Endodermal cell (in vitro differentiated cells): ENCODE results near the gene ARID5A. TPM values are rescaled to one million over a fixed set of nuclear protein-coding genes. Genes with fewer than 3 reads are reported as not detected.

Experiments used
- DNase-seq: peaks from one replicate; pipeline ENCODE4 v3.0.0-alpha.2; 2017
- H3K27ac ChIP-seq: 2 replicates; pipeline ENCODE4 v1.5.1; 2013; ENCODE audit warnings: mild to moderate bottlenecking, low read depth, low read length, moderate library complexity
- H3K27me3 ChIP-seq: 2 replicates; pipeline ENCODE4 v1.6.1; 2013; ENCODE audit warnings: mild to moderate bottlenecking, low read length, moderate library complexity; ENCODE audit not compliant: insufficient read depth, control insufficient read depth, poor library complexity, severe bottlenecking
- H3K36me3 ChIP-seq: 2 replicates; pipeline ENCODE4 v1.7.0; 2013; ENCODE audit warnings: mild to moderate bottlenecking, low read length, moderate library complexity; ENCODE audit not compliant: control insufficient read depth, insufficient read depth
- H3K4me1 ChIP-seq: one replicate; pipeline ENCODE4 v1.7.0; 2013; ENCODE audit warnings: low read length; ENCODE audit not compliant: control insufficient read depth, insufficient read depth
- H3K4me3 ChIP-seq: 2 replicates; pipeline ENCODE4 v1.5.1; 2013; ENCODE audit warnings: mild to moderate bottlenecking, low read length, moderate library complexity
- H3K9ac ChIP-seq: 2 replicates; pipeline ENCODE4 v1.6.1; 2013; ENCODE audit warnings: mild to moderate bottlenecking, low read length, moderate library complexity; ENCODE audit not compliant: poor library complexity, severe bottlenecking; ENCODE audit errors: extremely low read depth
- H3K9me3 ChIP-seq: 2 replicates; pipeline ENCODE4 v1.6.1; 2013; ENCODE audit warnings: mild to moderate bottlenecking, low read length, moderate library complexity; ENCODE audit not compliant: control insufficient read depth
- H3K27ac Mint-ChIP-seq: 2 replicates; pipeline ENCODE4 v1.8.0; 2020; ENCODE audit warnings: mixed read lengths
- H3K27me3 Mint-ChIP-seq: 2 replicates; pipeline ENCODE4 v1.8.0; 2021; ENCODE audit warnings: mild to moderate bottlenecking, mixed read lengths; ENCODE audit not compliant: insufficient read depth
- H3K36me3 Mint-ChIP-seq: 2 replicates; pipeline ENCODE4 v1.8.0; 2020; ENCODE audit warnings: low read depth, mixed read lengths
- H3K4me1 Mint-ChIP-seq: 2 replicates; pipeline ENCODE4 v1.8.0; 2020; ENCODE audit warnings: mixed read lengths
- H3K4me3 Mint-ChIP-seq: 2 replicates; pipeline ENCODE4 v1.8.0; 2020; ENCODE audit warnings: mild to moderate bottlenecking, moderate library complexity, mixed read lengths
- H3K9me3 Mint-ChIP-seq: 2 replicates; pipeline ENCODE4 v1.8.0; 2020; ENCODE audit warnings: mild to moderate bottlenecking, mixed read lengths
- CTCF ChIP-seq: fragments of 200-600 bp; sonication (generic); conservative IDR thresholded peaks from 2 replicates; pipeline ENCODE4 v1.5.0; 2021; ENCODE audit warnings: antibody characterized with exemption, mild to moderate bottlenecking
- WGBS, 2 experiments: methylation state at CpG; one replicate each; pipeline versions ENCODE4 v1.1.5 to v1.1.7; 2013; ENCODE audit warnings: missing lambda C conversion rate in 2 of 2, mixed read lengths in 1 of 2; ENCODE audit not compliant: insufficient coverage in 1 of 2, insufficient read length in 1 of 2; 5-methylcytosine and 5-hydroxymethylcytosine counted together
- total RNA-seq, 2 donors: library from RNA; stranded (reverse); fragmentation: NEBNext Ultra II Directional in 1 of 2; extraction: Animal tissue kit (Norgen Biotek cat#: 25700) in 1 of 2; gene quantifications; 2 replicates in 1 of 2; 3 replicates in 1 of 2; pipeline ENCODE4 v1.2.1, GENCODE V29; 2021

The ARID5A gene
- total RNA-seq, 2 donors from 2014 or later, result 1.8 to 3.5 TPM

- H3K36me3 ChIP-seq, result peaks cover 93% of the 10 kb centered on the region
- no peak for TF ChIP-seq CTCF
- no peaks in the 10 kb centered on the region for H3K4me1 Mint-ChIP-seq
- H3K36me3 Mint-ChIP-seq, result peaks cover 77% of the 10 kb centered on the region
- no peak overlapping the region for H3K27ac ChIP-seq
- no peaks in the 10 kb centered on the region for H3K27me3 Mint-ChIP-seq
- no peak for DNase-seq
- no peak overlapping the region for H3K4me3 ChIP-seq
- no peak overlapping the region for H3K4me3 Mint-ChIP-seq
- no peaks in the 10 kb centered on the region for H3K27me3 ChIP-seq
- no peaks in the 10 kb centered on the region for H3K4me1 ChIP-seq
- no peaks in the 10 kb centered on the region for H3K9me3 ChIP-seq
- H3K9me3 Mint-ChIP-seq, result no peaks in the 10 kb centered on the region
- no peak overlapping the region for H3K27ac Mint-ChIP-seq
- H3K9ac ChIP-seq, result no peak overlapping the region
These were observed 60.0 kb downstream of the ARID5A start for GRCh38 chr2:96596596-96596995.

GRCh38 chr2:96599941-96600340 lies 63.4 kb downstream of the ARID5A start:
- H3K4me1 ChIP-seq, result peaks cover 5% of the 10 kb centered on the region
- no peaks in the 10 kb centered on the region for H3K9me3 ChIP-seq
- H3K27ac Mint-ChIP-seq, result no peak overlapping the region
- no peaks in the 10 kb centered on the region for H3K4me1 Mint-ChIP-seq
- no peaks in the 10 kb centered on the region for H3K27me3 ChIP-seq
- DNase-seq, result no peak
- no peaks in the 10 kb centered on the region for H3K27me3 Mint-ChIP-seq
- no peak overlapping the region for H3K4me3 ChIP-seq
- no peak overlapping the region for H3K9ac ChIP-seq
- H3K9me3 Mint-ChIP-seq, result no peaks in the 10 kb centered on the region
- peaks cover 90% of the 10 kb centered on the region for H3K36me3 ChIP-seq
- H3K36me3 Mint-ChIP-seq, result peaks cover 69% of the 10 kb centered on the region
- no peak for TF ChIP-seq CTCF
- 83 to 90% methylated on average over 2 of the region's 2 CpGs for WGBS, 2 experiments
- no peak overlapping the region for H3K4me3 Mint-ChIP-seq
- no peak overlapping the region for H3K27ac ChIP-seq

- no peak for TF ChIP-seq CTCF
- Histone ChIP-seq H3K36me3 (peaks cover 90% of the 10 kb centered on the region), H3K4me1 (peaks cover 5% of the 10 kb centered on the region), H3K4me3 (no peak overlapping the region), H3K9ac (no peak overlapping the region), H3K27ac (no peak overlapping the region), H3K9me3 (no peaks in the 10 kb centered on the region), H3K27me3 (no peaks in the 10 kb centered on the region)
- WGBS, 2 experiments, result 92 to 95% methylated on average over 3 to 8 of the region's 8 CpGs
- no peak for DNase-seq
- Mint-ChIP-seq H3K9me3 (no peaks in the 10 kb centered on the region), H3K27me3 (no peaks in the 10 kb centered on the region), H3K4me1 (no peaks in the 10 kb centered on the region), H3K27ac (peak overlapping the region; percentile 59), H3K36me3 (peaks cover 79% of the 10 kb centered on the region), H3K4me3 (no peak overlapping the region)
These were observed 65.1 kb downstream of the ARID5A start for GRCh38 chr2:96601382-96602292.

Other genes with a start within 250 kb of the ARID5A start
- 100 to 1,000 TPM; 190 to 211 TPM for gene SNRNP200, start 231.2 kb upstream of the ARID5A start, total RNA-seq
- gene ITPRIPL1, start 211.4 kb upstream of the ARID5A start, total RNA-seq, result 1 to 10 TPM; 6.8 to 8.0 TPM
- gene NCAPH, start 201.0 kb upstream of the ARID5A start, total RNA-seq, result 10 to 100 TPM; 35.0 to 49.5 TPM
- gene NEURL3, start 31.4 kb upstream of the ARID5A start, total RNA-seq, result not detected
- gene KANSL3, start 101.6 kb downstream of the ARID5A start, total RNA-seq, result 10 to 100 TPM; 34.8 to 42.3 TPM
- gene FER1L5, start 106.0 kb downstream of the ARID5A start, total RNA-seq, result 1 to 10 TPM in 1 of 2 donors, under 1 TPM in 1; 0.35 to 1.7 TPM
- 10 to 100 TPM; 24.4 to 30.4 TPM for gene LMAN2L, start 203.3 kb downstream of the ARID5A start, total RNA-seq
- 10 to 100 TPM; 22.3 to 27.5 TPM for gene CNNM4, start 224.2 kb downstream of the ARID5A start, total RNA-seq